GM12892 (cell line): ENCODE results near the gene DAGLA.

Experiments used
- POLR2A ChIP-seq: IDR thresholded peaks from 2 replicates; pipeline ENCODE4 v1.6.1; 2011; ENCODE audit warnings: low read depth, low read length, control low read depth
- POLR2AphosphoS5 ChIP-seq: IDR thresholded peaks from 2 replicates; pipeline ENCODE4 v1.6.1; 2011; ENCODE audit warnings: low read depth, low read length, control low read depth

DNA sequence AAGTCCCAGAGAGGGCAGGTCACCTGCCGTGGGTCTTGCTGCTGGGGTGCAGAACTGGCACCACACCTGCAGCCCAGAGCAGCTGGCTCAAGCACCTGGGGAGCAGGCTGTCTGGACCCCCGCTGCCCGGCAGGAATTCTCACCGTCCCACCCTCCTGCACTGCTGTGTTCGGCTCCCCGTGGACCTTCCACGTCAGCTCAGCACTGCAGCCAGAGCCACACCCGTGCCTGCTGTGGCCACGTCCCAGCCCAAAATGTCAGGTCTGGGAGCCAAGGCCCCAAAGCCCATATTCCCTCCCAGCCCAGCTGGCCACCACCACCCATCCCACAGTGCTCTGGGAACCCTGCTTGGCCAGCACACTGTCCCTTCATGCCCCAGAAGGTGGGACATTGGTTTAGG is 44.2 kb downstream of the DAGLA start:
- TF ChIP-seq POLR2AphosphoS5 (no peak), POLR2A (no peak)
